Right hindlimb (tissue), 1 donor: Measurements from ENCODE around the gene SLC17A6.

Experiments
- DNase-seq: peaks from one replicate; pipeline ENCODE4 v3.0.0-alpha.2; 2018

Gene SLC17A6

DNA sequence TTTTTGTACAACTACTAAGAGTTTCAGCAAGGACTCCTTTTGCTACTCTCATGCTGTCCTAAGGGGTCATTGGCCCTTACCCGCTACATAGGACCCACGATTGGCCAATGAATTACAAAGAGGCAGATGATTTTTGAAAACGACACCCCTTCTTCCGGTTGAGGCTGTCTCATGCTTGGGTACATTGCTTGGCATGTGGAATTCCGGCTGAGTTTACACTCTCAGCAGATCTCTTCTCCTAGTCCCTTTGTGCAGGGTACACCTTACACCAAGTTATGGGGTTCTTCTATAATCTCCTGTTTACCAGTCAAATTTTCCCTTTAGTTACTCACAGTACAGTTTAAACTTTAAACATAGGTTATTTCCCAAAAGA, 52.1 kb downstream of the SLC17A6 start:
- no peak for DNase-seq

DNA sequence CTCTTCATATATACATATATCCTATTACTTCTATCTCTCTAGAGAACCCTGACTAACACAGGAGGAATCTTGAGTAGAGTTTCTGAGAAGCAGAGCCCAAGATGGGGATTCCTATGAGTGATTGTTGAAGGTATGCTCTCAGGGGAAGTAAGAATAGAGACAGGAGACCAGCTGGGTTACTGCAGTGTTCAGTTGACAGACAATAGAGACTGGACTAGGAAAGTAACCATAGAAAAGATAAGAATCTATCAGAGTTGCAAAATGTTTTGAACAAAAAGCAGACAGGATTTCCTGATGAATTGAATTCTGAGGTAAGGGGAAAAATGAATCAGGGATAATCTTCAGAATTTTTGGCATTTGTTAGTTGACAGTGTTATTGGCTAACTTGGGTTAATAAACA, 54.4 kb downstream of the SLC17A6 start:
- no peak for DNase-seq

DNA sequence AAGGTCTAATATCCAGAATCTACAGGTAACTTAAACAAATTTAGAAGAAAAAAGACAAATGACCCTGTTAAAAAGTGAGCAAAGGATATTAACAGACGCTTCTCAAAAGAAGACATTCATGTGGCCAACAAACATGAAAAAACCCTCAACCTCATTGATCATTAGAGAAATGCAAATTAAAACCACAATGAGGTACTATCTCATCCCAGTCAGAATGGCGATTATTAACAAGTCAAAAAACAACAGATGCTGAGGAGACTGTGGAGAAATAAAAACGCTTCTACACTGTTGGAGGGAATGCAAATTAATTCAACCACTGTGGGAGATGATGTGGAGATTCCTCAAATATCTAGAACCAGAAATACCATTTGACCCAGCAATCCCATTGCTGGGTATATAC, 67.2 kb downstream of the SLC17A6 start:
- DNase-seq: no peak

DNA sequence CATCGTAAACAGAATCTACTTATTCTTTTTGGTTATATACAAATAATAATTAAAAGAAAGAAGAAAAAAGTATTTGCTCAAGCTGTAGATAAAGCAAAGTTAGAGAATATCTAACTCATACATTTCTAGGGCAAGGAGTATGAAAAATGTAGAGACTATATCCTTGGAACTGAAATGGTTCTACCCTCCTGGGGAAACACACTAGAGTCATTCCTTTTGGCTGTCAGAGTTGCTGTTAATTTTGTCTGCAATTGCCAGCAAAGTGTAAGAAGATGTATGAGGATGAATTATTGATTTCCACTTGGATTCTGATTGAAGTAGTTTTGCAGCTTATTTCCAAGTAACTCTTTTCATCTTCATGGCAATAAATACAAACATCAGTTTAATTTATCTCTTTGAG, 69.1 kb downstream of the SLC17A6 start:
- DNase-seq: no peak

DNA sequence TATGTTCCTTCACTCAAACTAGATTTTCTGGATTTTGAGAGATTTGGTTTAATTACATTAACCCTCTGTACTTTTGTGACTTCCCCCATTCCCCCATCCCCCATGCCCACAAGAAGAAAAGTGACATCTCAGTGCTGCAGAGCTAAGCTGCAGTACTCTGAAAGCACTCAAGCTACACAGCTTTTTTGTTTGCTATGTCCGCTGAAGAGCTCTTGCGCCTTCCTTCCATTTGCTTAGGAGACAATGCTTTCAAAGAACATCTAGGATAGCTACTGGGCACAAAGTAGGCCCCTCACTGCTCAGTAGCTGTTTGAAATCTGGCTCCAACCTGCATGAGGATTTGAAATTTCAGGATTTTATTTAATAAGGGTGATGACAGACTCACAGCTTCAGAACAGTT, 69.7 kb downstream of the SLC17A6 start:
- no peak for DNase-seq

DNA sequence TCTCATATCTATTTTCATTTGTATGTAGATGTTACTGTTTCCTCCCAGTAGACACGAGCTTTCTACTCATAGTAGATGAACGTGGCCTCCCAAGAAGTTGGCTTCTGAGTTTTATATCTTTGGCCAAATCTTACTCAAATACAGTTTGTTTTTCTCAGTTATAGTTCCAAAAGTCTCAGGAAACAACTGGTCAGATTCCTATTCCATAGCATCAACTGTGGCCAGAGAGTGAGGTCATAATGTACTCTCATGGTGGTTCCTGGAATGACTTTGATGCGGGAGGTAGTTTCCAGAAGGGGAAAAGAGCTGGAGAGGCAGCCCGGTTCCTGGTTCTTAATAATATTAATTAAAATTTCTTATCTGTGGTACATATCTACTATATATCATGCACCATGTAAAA, 77.3 kb downstream of the SLC17A6 start:
- DNase-seq: peak; percentile 21

DNA sequence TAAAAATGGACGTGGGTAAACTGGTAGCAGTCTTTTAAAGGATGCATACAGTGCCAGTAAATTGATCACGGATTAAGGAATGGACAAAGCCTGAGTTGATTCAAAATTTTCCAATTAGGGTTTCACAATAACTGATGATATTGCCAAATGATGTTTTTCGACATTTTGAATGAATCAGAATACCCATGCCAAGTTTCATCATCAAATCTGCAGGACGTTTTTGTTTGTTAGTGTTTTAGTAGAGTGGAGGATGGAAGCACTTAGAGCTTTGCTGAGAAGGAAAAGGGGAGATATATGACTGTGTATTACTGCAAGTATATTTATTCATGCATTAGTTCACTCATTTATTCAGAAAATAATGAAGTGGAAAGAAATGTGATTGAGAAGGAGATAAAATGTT, 78.3 kb downstream of the SLC17A6 start:
- DNase-seq: no peak

DNA sequence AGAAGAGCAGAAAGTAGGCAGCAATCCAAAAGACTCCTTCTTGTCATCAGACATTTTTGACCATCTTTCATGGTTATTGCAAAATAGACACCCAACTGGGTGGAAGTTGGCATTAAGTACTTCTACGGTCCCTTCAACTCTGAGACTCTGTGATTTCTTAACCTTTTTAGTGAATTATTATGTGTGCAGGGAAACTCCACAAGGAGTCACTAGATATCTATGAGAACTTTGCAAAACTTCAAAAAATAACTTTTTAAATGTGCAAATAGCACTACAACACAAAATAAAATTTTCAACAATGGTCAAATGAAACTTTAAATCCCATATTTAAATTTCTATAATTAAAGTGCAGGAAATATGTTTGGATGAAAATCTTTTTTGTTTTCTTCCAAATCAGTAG, 88.7 kb downstream of the SLC17A6 start:
- DNase-seq: no peak
